GDM1 (cell line): ENCODE measurements around the gene SDK1.

Experiments used
- DNase-seq: peaks from one replicate; lab custom pipeline; 2025; lab: John Stamatoyannopoulos, UW

SDK1 gene

DNA sequence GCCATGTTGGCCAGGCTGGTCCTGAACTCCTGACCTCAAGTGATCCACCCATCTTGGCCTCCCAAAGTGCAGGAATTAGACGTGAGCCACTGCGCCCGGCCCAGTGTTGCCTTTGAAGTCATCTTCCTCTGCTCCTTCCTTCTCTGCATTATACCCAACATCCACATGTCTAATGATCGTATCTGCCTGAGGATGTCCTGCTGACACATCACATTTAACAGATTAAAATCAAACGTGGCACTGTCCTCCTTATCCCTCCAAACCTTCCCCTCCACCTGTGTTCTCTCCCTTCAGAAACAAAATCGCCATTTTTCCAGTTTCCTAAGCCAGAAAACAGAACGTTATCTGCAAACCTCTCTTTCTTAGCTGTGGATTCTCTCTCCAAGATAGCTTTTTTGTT is 8.4 kb upstream of the SDK1 start:
- no peak for DNase-seq

DNA sequence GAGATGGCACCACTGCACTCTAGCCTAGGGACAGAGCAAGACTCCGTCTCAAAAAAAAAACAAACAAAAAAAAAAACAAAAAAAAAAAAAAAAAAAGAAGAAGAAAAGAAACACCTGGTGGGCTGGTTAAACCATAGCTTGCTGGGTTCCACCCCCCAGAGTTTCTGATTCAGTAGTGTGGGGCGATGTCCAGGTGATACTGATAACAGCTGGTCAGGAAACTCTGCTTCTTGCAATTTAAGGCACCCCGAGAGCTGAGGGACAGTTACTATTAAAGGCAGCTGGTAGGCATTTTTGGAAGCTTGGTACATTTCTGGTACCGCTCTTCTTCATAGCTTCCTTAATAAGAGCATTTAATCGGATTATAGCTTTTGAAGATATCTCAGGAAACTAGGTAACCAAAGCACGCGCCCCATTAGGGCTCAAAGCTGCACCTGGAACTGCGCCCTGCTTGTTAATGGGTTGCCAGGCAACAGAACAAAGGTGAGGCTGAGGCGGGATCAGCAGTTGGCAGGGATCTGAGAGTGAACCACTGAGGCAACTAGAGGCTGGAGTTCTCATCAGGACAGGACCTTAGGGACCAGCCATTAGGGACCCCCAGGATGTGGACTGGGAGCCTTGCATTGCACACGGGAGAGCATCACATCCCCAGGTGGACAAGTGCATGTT is 6.5 kb upstream of the SDK1 start:
- no peak for DNase-seq

- no peak for DNase-seq
Observed at GRCh38 chr7:3297105-3297819, 3.8 kb upstream of the SDK1 start.

DNA sequence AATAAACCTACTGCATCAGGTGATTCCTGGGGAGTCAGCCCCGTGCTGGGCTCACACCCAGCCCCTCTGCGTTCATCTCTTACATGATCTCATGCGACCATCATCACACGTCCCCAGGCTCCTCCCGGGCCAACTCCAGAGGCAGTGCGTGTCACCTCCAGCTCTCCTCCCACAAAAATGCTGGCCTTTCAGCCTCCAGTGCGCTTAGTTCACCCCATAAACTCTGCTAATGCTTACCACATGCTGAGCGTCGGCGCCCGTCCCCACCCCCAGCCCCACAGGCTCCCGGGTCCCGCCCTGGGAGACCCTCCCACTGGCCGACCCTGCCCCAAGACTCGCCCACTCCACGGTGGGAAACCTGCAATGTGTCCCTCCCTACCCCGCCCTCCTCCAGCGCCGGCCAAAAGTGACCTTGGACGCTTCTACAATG is 816 bp upstream of the SDK1 start:
- DNase-seq, result no peak

- no peak for DNase-seq
Observed at GRCh38 chr7:3301449-3301731, 338 bp downstream of the SDK1 start.

DNA sequence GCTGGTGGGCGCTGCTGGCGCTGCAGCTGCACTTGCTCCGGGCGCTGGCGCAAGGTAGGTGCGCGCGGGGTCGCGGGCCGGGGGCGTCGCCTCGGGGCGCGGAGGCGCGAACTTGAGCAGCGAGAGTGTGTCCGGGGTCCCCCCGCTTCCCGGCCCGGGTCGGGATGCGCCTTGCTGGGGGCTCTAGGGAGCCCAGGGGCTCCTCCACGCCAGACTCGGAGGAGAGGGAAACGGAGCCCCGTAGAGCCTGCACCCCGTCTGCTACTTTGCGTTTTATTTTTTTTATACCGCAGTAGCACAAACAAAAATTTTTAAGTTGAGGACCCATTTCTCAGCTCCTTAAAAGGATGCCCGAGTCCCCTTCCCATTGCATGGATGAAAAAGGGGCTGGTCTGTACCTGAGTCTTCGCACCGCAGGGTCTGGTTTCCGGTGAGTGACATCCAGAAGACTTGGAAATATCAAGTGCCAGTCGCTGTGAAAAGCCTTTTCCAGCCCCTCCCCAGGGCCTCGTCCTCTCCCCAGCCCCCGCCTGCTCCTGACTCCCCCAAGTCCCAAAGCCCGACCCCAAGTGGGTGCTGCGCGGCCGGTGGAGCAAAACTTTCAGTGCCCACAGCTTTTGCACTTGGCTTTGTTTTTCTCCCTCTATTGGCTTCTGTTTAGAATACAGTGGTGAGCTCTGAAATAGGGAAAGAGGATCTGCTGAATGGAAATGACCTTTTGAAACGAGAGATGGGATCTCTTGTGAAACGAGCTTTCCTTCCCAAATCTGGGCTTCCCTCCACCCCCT is 973 bp downstream of the SDK1 start:
- DNase-seq, result no peak

- DNase-seq, result no peak
Observed at GRCh38 chr7:3302681-3303320, 1.7 kb downstream of the SDK1 start.

DNA sequence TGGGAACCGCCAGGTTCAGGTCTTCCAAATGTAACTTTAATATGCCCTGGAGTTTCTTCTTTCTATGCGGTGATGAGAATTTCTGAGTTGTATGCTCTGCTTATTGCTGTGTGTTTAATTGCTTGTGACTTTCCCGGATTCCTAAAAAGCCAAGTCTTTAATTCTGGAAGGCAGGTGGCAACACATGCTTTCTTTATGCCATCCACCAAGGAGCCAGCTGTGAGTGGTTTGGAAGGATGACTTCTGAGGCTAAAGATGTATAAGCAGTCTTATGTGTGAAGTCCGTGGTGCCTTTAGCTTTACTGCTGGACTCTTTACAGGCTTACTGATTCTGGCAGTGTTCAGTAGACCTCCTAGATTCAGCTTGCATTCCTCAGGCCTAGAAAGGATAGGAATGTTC is 3.1 kb downstream of the SDK1 start:
- DNase-seq, result no peak

DNA sequence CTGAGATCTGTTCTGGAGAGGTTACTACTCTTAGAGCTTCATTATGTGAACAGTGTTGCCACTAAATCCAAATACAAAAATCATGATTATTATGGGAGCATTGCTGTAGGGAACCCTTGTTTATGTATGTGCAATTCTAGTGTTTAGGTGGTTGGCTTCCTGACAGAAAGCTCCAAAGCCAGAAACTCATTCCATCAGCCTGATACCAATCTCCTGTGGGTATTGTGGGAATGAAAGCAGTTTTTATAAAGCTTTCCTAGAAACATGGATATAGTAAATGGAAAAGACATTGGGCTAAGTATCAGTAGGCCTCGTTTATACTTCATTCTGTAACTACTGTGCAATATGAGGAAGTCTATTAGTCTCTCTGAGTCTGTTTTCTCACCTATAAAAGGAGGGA is 6.4 kb downstream of the SDK1 start:
- DNase-seq, result no peak

DNA sequence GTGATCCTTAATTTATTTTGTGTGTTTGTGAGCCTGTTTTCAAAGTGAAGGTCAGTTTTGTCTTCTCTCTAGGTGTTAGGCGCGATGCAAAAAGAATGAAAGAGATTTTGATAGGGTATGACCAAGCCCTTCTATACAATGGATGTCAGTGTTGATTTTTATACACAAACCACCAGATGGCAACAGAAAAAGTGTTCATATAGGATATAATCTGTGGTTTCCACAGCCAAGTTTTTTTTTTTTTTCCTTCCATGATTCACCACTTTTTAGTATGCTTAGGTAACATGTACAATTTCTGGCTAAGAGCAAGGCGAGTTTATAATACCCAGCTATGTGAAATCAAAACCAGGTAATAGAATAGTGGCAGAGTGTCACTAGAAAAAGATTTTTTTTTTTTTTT is 8.1 kb downstream of the SDK1 start:
- DNase-seq, result no peak

GRCh38 chr7:3309956-3310355 is 8.9 kb downstream of the SDK1 start:
- DNase-seq, result no peak

DNA sequence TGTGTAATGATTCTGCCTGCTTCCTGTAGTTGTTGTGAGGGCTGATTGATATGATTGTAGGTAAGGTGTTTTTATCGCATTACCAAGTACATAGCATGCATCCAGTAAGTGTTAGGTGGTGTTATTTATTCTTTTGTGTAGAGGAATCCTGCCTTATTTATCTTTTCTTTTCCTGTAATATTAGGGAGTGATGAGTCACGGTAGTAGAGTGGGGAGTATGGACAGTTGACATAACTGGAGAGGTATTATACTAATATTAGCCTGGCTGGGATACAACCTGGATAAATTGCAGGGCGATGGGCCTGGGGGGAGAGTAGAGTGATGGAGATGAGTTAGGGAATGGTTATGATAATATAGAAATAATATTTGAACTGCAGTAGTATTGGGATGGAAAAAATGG is 9.8 kb downstream of the SDK1 start:
- no peak for DNase-seq

DNA sequence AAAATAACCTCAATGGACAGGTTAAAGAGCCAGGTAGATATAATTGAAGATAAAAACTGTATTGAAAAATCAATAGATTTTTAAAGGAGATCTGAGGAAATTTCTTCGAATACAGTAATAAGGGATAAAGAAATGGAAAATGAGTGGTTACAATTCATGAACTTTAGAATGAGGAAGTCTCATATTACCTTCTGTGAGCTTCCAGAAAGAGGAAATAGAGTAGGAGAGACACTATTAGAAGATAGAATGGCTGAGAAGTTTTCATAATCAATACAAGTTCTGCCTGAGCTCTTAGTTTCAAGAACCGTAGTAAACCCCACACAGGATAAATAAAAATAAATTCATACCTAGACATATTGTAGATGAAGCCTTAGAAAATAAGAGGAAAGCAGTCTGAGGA is 11.5 kb downstream of the SDK1 start:
- DNase-seq, result no peak

- DNase-seq, result no peak
Observed at GRCh38 chr7:3318874-3319273, 17.8 kb downstream of the SDK1 start.

DNA sequence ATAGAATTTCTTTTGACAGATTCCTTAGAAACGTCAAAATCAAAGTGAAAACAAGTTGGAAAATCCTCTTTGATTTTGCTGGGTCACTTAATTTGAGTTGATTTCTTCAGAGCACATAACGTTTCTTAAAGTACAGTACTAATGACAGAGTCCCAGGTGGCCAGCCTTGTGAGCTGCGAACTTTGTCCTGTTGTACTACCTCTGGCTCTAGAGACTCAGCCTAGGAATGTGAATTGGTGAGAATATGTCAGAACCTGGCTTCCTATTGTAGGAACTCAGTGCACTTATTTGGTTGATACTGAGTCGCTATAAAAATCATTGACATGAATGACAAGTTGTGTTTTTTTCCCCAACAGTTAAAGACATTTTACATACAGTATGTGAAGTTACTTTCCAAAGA is 20.2 kb downstream of the SDK1 start:
- DNase-seq, result no peak

- DNase-seq, result no peak
Observed at GRCh38 chr7:3321745-3322144, 20.7 kb downstream of the SDK1 start.

GRCh38 chr7:3326246-3326645 is 25.2 kb downstream of the SDK1 start:
- no peak for DNase-seq

GRCh38 chr7:3327099-3327498 is 26.0 kb downstream of the SDK1 start:
- DNase-seq, result no peak

GRCh38 chr7:3327655-3328054 is 26.6 kb downstream of the SDK1 start:
- DNase-seq, result no peak

DNA sequence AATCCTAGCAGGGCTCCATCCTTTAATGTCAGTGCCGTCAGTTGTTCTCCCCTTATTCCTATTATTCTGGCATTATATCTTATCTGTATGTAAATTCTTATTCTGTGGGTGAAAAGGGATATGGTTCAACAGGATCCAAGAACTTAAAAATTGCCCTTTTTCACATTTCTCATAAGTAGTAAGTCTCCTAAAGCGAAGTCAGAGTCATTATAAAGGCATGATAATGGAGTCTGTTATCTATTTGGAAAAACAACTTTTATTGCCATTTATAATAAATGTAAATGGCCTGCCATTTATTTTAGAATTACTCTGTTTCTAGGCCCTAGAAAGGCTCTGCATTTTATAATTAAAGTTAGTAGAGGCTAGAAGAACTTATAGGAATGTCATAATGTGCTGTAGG is 31.3 kb downstream of the SDK1 start:
- DNase-seq, result no peak

DNA sequence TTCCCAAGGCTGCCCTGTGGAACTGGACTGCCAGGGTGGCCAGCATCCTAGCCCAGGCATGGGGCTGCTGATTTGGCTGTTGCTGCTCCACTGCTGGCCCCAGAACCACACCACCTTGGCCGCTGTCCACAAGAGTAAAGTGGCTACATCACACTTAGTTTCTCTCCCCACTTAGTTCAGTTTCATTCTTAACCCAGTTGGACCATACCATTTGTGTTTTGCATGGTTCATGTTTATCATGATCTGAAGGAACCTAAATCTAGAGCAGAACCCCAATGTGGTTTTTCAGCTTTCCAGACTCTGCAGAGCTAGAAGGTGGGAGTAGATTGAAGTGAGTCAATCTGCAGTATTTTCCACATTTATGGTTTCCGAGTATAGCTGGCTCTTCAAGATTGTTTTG is 32.8 kb downstream of the SDK1 start:
- no peak for DNase-seq

GRCh38 chr7:3336042-3336665 is 35.1 kb downstream of the SDK1 start:
- DNase-seq, result no peak
